Measurements from ENCODE around the gene U2AF2. TPM values are rescaled to one million over a fixed set of nuclear protein-coding genes. Genes with fewer than 3 reads are reported as not detected.

The U2AF2 gene
- total and polyA plus RNA-seq, 4 experiments from 2014 or later: 1.3 to 259 (median 135) TPM

DNA sequence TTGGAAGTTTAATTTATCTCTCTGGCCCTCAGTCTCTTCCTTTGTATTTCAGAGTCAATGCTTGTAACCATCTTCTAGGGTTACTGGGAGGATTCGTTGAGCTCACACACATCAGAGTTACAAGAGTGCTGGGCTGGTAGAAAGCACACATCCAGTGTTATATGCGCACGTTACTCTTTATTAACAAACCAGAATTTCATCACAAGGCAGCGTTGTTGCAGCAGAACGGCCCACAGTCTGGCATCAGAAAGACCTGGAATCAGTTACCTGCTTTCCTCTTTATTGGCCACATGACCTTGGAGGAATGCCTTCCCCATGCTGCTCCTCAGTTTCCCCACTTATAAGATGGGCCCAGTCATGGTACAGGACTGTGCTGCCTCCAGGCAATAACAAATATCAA, 45.5 kb upstream of the U2AF2 start:
- no peak overlapping the region for H3K4me3 ChIP-seq (ENCODE audit: low read length in 2 of 2)
- no peak for DNase-seq
- ChIA-PET POLR2A (ENCODE audit: partially characterized antibody) (interaction anchor here (0.7 kb wide), 1 partner anchor 15 kb away, joined by 3 read pairs; the partner anchor contains the start of gene ZNF784), CTCF (ENCODE audit: partially characterized antibody) (interaction anchor here (1.2 kb wide), 2 partner anchors 16 to 22 kb away, joined by 3 to 6 read pairs; partner anchors contain the start of gene ZNF784)
- Mint-ChIP-seq H3K4me1 (peaks cover 35 to 72% (median 49%) of the 10 kb centered on the region in 4 donors), H3K27me3 (no peaks in the 10 kb centered on the region), H3K36me3 (peaks cover 12 to 63% of the 10 kb centered on the region in 2 donors), H3K4me3 (no peak overlapping the region), H3K27ac (peak overlapping the region in 2 of 7 donors; percentile 61 to 84), H3K9me3 (peaks cover 0 to 2% (median 0%) of the 10 kb centered on the region in 8 donors)
- no peaks in the 10 kb centered on the region for H3K9me3 ChIP-seq (ENCODE audit: control insufficient read depth in 1 of 2, low read length in 2 of 2)
- no peaks in the 10 kb centered on the region for H3K27me3 ChIP-seq (ENCODE audit: insufficient read depth, low read length)
- intact Hi-C loops (cut with micrococcal nuclease): loop anchor here (5.0 kb wide), 1 partner anchor 33 kb away; the partner anchor contains the start of genes ZNF580 and ZNF581
- peaks cover 24% of the 10 kb centered on the region for H3K4me1 ChIP-seq (ENCODE audit: insufficient read depth, low read length)
- H3K27ac ChIP-seq (ENCODE audit: low read depth, low read length): no peak overlapping the region
- H3K36me3 ChIP-seq (ENCODE audit: insufficient read depth, low read length): peaks cover 5% of the 10 kb centered on the region

DNA sequence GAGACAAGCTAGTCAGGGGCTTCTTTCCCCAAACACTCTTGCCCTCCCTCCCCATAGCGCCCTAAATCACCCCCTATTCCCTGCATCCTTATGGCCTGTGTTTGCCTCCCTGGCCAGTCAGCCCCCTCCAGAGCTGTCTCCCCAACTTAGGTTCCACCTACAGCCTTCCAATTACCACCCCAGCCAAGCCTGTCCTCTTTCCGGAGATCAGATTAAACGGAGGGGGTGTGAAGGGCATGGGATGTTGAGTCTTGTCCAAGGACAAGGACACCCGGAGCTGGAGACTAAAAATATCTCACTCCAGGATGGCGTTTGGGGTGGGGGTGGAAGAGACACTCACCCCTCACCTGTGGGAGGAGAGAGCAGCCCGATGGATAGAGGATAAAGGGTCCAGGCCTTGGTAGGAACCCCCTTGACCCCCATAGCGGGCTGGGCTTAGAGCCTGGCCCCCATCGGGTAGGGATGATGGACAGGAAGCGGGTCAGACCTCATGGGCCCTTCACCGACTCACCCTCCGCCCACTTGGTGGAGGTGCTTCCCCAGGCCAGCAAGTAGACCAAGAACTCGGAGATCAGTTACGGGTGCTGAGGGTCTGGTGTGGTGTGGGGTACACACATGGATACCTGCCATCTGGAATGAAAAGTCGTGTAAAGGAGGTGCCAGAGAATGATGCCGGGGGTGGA, 43.4 kb upstream of the U2AF2 start:
- POLR2A ChIA-PET (ENCODE audit: partially characterized antibody): interaction anchor here (1.0 to 2.9 kb wide), 2 partner anchors 9 to 12 kb away, joined by 3 to 10 read pairs; partner anchors contain the start of gene ZNF784
- H3K4me1 Mint-ChIP-seq: peaks cover 26 to 54% (median 35%) of the 10 kb centered on the region in 4 donors
- CTCF ChIA-PET (ENCODE audit: partially characterized antibody): interaction anchor here (1.0 to 1.6 kb wide), 2 partner anchors 106 to 144 kb away, joined by 3 to 4 read pairs; no protein-coding TSS in a partner anchor

DNA sequence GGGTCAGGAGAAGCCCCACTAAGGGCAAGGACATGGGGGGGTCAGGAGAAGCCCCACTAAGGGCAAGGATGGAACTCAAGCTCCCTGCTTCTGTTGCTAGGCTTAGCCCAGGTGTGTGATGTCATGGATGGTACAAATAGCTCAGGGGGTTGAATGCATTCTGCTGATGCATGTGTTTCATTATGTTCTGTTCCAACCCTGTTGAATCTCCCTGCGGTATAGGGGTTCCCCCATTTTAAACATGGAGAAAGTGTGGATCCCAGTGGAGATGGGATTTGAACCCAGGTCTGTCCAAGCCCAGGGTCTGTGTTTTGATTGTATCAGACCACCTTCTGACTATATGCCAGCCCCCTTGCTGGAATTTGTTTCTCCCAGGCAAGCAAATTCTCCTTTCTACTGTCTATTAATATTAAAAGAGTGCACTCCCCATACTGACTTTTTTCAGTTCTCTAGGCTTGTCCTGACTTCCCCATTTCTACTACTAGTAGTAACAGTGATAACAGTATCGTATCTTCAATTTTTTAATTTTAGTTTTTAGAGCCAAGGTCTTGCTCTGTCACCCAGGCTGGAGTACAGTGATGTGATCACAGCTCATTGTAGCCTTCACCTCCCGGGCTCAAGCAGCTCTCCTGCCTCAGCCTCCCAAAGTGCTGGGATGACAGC, 42.7 kb upstream of the U2AF2 start:
- ChIA-PET POLR2A (ENCODE audit: partially characterized antibody) (interaction anchor here (1.0 to 2.9 kb wide), 2 partner anchors 8 to 12 kb away, joined by 3 to 10 read pairs; partner anchors contain the start of gene ZNF784), CTCF (ENCODE audit: partially characterized antibody) (interaction anchor here (0.6 to 1.1 kb wide), 2 partner anchors 108 to 1134 kb away, joined by 3 read pairs; no protein-coding TSS in a partner anchor)
- no peak overlapping the region for H3K27ac ChIP-seq (ENCODE audit: low read depth, low read length)
- no peak for DNase-seq
- Mint-ChIP-seq H3K4me3 (no peak overlapping the region), H3K27me3 (no peaks in the 10 kb centered on the region), H3K36me3 (peaks cover 16 to 49% of the 10 kb centered on the region in 2 donors), H3K9me3 (peaks cover 0 to 2% (median 0%) of the 10 kb centered on the region in 8 donors), H3K27ac (peak overlapping the region in 4 of 7 donors; percentile 13 to 62 (median 24)), H3K4me1 (peaks cover 19 to 47% (median 29%) of the 10 kb centered on the region in 4 donors)
- no peak overlapping the region for H3K4me3 ChIP-seq (ENCODE audit: low read length in 2 of 2)
- no peaks in the 10 kb centered on the region for H3K9me3 ChIP-seq (ENCODE audit: control insufficient read depth in 1 of 2, low read length in 2 of 2)
- intact Hi-C loops (cut with micrococcal nuclease): no loop called here
- H3K36me3 ChIP-seq (ENCODE audit: insufficient read depth, low read length): peaks cover 5% of the 10 kb centered on the region
- peaks cover 3% of the 10 kb centered on the region for H3K4me1 ChIP-seq (ENCODE audit: insufficient read depth, low read length)
- no peaks in the 10 kb centered on the region for H3K27me3 ChIP-seq (ENCODE audit: insufficient read depth, low read length)

More for the DNA sequence above, 43.4 kb upstream of the U2AF2 start:
- H3K27me3 ChIP-seq (ENCODE audit: insufficient read depth, low read length): no peaks in the 10 kb centered on the region
- H3K9me3 ChIP-seq (ENCODE audit: control insufficient read depth in 1 of 2, low read length in 2 of 2): no peaks in the 10 kb centered on the region
- Mint-ChIP-seq H3K9me3 (peaks cover 0 to 2% (median 0%) of the 10 kb centered on the region in 8 donors), H3K27ac (peak overlapping the region in 6 of 7 donors; percentile 34 to 83 (median 56)), H3K36me3 (peaks cover 12 to 53% of the 10 kb centered on the region in 2 donors), H3K4me3 (peak overlapping the region in 1 of 8 donors; percentile 48), H3K27me3 (no peaks in the 10 kb centered on the region)
- intact Hi-C loops (cut with micrococcal nuclease): no loop called here
- peaks cover 5% of the 10 kb centered on the region for H3K36me3 ChIP-seq (ENCODE audit: insufficient read depth, low read length)
- DNase-seq: peak in 1 of 5 donors; percentile 13
- peaks cover 9% of the 10 kb centered on the region for H3K4me1 ChIP-seq (ENCODE audit: insufficient read depth, low read length)
- H3K4me3 ChIP-seq (ENCODE audit: low read length in 2 of 2): no peak overlapping the region
- no peak overlapping the region for H3K27ac ChIP-seq (ENCODE audit: low read depth, low read length)

DNA sequence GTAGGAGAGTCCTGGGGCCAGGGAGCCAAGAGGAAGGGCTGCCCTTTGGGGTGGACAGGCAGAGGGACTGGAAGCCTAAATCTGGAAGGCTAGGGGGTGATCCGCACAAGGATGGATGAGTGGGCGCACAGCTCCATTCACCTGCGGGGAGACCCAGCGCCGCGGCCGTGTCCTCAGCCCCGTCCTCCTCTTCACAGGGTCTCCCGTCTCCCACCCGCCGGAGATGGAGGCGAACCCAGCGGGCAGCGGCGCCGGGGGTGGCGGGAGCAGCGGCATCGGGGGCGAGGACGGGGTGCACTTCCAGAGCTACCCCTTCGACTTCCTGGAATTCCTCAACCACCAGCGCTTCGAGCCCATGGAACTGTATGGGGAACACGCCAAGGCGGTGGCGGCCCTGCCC, 41.4 kb upstream of the U2AF2 start:
- H3K27ac Mint-ChIP-seq: no peak overlapping the region
- Histone ChIP-seq H3K27me3 (ENCODE audit: insufficient read depth, low read length) (no peaks in the 10 kb centered on the region), H3K27ac (ENCODE audit: low read depth, low read length) (no peak overlapping the region), H3K4me1 (ENCODE audit: insufficient read depth, low read length) (no peaks in the 10 kb centered on the region), H3K36me3 (ENCODE audit: insufficient read depth, low read length) (peaks cover 11% of the 10 kb centered on the region), H3K4me3 (ENCODE audit: low read length in 2 of 2) (no peak overlapping the region), H3K9me3 (ENCODE audit: control insufficient read depth in 1 of 2, low read length in 2 of 2) (no peaks in the 10 kb centered on the region)
- H3K4me3 Mint-ChIP-seq: no peak overlapping the region
- peak in 1 of 5 donors; percentile 22 for DNase-seq
- ChIA-PET POLR2A (ENCODE audit: partially characterized antibody) (interaction anchor here (2.9 kb wide), 1 partner anchor 11 kb away, joined by 10 read pairs; the partner anchor contains the start of gene ZNF784), CTCF (ENCODE audit: partially characterized antibody) (no interaction called here)
- H3K4me1 Mint-ChIP-seq: peaks cover 12 to 36% (median 21%) of the 10 kb centered on the region in 4 donors
- peaks cover 16 to 49% of the 10 kb centered on the region in 2 donors for H3K36me3 Mint-ChIP-seq
- intact Hi-C loops (cut with micrococcal nuclease): no loop called here
- H3K9me3 Mint-ChIP-seq: no peaks in the 10 kb centered on the region
- no peaks in the 10 kb centered on the region for H3K27me3 Mint-ChIP-seq

DNA sequence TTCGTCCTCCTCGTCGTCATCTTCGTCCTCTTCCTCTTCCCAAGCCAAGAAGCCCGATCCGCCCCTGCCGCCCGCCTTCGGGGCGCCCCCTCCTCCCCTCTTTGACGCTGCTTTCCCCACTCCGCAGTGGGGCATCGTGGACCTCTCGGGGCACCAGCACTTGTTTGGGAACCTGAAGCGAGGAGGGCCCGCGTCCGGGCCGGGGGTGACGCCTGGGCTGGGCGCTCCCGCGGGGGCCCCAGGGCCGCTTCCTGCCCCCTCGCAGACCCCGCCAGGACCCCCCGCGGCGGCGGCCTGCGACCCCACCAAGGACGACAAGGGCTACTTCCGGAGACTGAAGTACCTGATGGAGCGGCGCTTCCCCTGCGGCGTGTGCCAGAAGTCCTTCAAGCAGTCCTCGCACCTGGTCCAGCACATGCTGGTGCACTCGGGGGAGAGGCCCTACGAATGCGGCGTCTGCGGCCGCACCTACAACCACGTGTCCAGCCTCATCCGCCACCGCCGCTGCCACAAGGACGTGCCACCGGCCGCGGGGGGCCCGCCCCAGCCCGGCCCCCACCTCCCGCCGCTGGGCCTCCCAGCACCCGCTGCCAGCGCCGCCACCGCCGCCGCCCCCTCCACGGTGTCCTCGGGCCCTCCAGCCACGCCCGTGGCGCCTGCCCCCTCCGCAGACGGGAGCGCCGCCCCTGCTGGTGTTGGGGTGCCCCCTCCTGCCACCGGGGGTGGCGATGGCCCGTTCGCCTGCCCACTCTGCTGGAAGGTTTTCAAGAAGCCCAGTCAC, 40.7 kb upstream of the U2AF2 start:
- POLR2A ChIA-PET (ENCODE audit: partially characterized antibody): no interaction called here

DNA sequence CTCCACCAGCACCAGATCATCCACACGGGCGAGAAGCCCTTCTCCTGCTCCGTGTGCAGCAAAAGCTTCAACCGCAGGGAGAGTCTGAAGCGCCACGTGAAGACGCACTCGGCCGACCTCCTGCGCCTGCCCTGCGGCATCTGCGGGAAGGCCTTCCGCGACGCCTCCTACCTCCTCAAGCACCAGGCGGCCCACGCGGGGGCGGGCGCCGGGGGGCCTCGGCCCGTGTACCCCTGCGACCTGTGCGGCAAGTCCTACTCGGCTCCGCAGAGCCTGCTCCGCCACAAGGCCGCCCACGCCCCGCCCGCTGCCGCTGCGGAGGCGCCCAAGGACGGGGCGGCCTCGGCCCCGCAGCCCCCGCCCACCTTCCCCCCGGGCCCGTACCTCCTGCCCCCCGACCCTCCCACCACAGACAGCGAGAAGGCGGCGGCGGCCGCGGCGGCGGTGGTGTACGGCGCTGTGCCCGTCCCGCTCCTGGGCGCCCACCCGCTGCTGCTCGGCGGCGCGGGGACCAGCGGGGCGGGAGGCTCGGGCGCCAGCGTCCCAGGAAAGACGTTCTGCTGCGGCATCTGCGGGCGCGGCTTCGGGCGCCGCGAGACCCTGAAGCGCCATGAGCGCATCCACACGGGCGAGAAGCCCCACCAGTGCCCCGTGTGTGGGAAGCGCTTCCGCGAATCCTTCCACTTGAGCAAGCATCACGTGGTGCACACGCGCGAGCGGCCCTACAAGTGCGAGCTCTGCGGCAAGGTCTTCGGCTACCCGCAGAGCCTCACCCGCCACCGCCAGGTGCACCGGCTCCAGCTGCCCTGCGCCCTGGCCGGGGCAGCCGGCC, 39.9 kb upstream of the U2AF2 start:
- Mint-ChIP-seq H3K27ac (no peak overlapping the region), H3K4me1 (peaks cover 7 to 22% (median 16%) of the 10 kb centered on the region in 4 donors), H3K27me3 (no peaks in the 10 kb centered on the region), H3K4me3 (no peak overlapping the region), H3K9me3 (no peaks in the 10 kb centered on the region), H3K36me3 (peaks cover 13 to 36% of the 10 kb centered on the region in 2 donors)
- intact Hi-C loops (cut with micrococcal nuclease): no loop called here
- H3K4me3 ChIP-seq (ENCODE audit: low read length in 2 of 2): no peak overlapping the region
- ChIA-PET CTCF (ENCODE audit: partially characterized antibody) (no interaction called here), POLR2A (ENCODE audit: partially characterized antibody) (interaction anchor here (0.7 kb wide), 1 partner anchor 9 kb away, joined by 3 read pairs; the partner anchor contains the start of gene ZNF784)
- peaks cover 11% of the 10 kb centered on the region for H3K36me3 ChIP-seq (ENCODE audit: insufficient read depth, low read length)
- no peaks in the 10 kb centered on the region for H3K4me1 ChIP-seq (ENCODE audit: insufficient read depth, low read length)
- H3K9me3 ChIP-seq (ENCODE audit: control insufficient read depth in 1 of 2, low read length in 2 of 2): no peaks in the 10 kb centered on the region
- no peak overlapping the region for H3K27ac ChIP-seq (ENCODE audit: low read depth, low read length)
- H3K27me3 ChIP-seq (ENCODE audit: insufficient read depth, low read length): no peaks in the 10 kb centered on the region
- DNase-seq: peak in 1 of 5 donors; percentile 7

More for the DNA sequence above, 40.7 kb upstream of the U2AF2 start:
- Histone ChIP-seq H3K27ac (ENCODE audit: low read depth, low read length) (no peak overlapping the region), H3K4me3 (ENCODE audit: low read length in 2 of 2) (no peak overlapping the region), H3K36me3 (ENCODE audit: insufficient read depth, low read length) (peaks cover 11% of the 10 kb centered on the region), H3K9me3 (ENCODE audit: control insufficient read depth in 1 of 2, low read length in 2 of 2) (no peaks in the 10 kb centered on the region), H3K27me3 (ENCODE audit: insufficient read depth, low read length) (no peaks in the 10 kb centered on the region), H3K4me1 (ENCODE audit: insufficient read depth, low read length) (no peaks in the 10 kb centered on the region)
- Mint-ChIP-seq H3K36me3 (peaks cover 16 to 44% of the 10 kb centered on the region in 2 donors), H3K4me1 (peaks cover 9 to 30% (median 17%) of the 10 kb centered on the region in 4 donors), H3K9me3 (no peaks in the 10 kb centered on the region), H3K4me3 (no peak overlapping the region), H3K27ac (no peak overlapping the region), H3K27me3 (no peaks in the 10 kb centered on the region)
- CTCF ChIA-PET (ENCODE audit: partially characterized antibody): no interaction called here
- DNase-seq: peak in 1 of 5 donors; percentile 15
- intact Hi-C loops (cut with micrococcal nuclease): no loop called here
